ENCODE measurements around the gene TIAM2. TPM values are rescaled to one million over a fixed set of nuclear protein-coding genes. Genes with fewer than 3 reads are reported as not detected.
"Not testable (repeated sequence)": the region's sequence is repeated elsewhere in the genome, so short reads cannot be mapped to it uniquely, and the experiment has no call there.

Gene TIAM2
- 3.9 TPM in 2 replicates for total RNA-seq (2014; rRNA removed; shearing (Covaris generic))
- 3.5 TPM in 2 replicates for polyA plus RNA-seq (2015; cell fraction: cytosol; rRNA removed)
- polyA plus RNA-seq (2015; cell fraction: nucleus; rRNA removed), result 7.6 and 8.2 TPM in 2 replicates

DNA sequence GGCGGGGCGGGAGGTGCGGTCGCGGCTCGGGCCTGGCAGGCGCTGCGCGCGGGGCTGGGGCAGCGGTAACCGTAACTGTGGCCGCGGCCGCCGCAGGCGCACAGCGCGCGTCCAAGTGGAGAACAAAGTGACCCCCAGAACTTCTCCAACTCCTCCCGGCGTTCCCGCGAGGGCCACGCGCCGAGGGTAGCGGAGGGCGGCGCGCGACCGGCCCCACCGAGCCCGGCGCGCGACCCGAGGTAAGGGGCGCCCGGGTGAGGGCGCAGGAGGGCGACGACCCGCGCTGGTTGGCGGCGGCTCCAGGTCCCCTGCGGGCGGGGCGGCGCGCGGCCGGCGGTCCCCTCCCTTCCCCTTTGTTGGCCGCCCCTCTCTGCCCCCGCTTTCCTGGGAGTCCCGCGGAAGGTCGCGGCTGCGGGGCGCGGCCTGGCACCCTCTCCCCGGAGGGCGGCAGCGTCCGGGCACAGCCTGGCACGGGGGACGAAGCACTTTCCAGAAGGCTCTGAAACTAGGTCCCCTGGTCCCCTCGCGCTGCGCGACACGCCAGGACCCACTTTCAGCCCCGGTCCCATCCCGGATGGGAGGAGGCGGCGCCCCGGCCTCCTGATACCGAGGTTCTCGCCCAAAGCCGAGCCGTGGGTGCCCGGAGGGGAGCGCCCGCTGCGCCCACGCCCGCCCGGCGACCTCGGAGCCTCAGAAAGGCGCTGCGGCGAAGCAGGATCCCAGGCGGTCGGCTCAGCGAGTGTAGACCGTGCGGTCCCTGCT, at the start of gene TIAM2:
Gene TIAM2 (plus strand): TSS at position 62 of the 762 bp plus-strand sequence. CDS start 133,909 bp downstream, outside the sequence.
- DNase-seq (ENCODE audit: low read depth, low spot score), result no peak
- in situ Hi-C loops (cut with HindIII; ENCODE audit: low pct_unique_long_range_greater_than_20kb, low sequenced_read_pairs), result no loop called here

DNA sequence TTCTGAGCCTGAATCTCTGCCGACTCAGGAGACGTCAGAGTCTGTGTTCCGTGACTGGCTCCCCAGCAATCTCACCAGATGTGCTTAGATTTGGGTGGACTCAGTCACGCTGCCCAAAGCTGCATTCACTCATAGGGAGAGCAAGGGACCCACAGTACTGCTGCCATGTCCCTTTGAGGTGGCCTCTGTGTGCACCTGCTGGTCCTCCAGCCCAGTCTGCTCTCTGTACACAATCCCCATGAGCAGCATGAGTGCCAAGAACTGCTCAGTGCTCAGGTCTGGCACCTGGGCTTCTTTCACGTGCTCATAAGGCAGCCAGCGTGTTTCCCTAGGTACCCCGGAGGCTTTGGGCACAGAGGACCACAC, 44.2 kb upstream of the TIAM2 start:
- no peak for DNase-seq (ENCODE audit: low read depth, low spot score)
- in situ Hi-C loops (cut with HindIII; ENCODE audit: low pct_unique_long_range_greater_than_20kb, low sequenced_read_pairs), result no loop called here

DNA sequence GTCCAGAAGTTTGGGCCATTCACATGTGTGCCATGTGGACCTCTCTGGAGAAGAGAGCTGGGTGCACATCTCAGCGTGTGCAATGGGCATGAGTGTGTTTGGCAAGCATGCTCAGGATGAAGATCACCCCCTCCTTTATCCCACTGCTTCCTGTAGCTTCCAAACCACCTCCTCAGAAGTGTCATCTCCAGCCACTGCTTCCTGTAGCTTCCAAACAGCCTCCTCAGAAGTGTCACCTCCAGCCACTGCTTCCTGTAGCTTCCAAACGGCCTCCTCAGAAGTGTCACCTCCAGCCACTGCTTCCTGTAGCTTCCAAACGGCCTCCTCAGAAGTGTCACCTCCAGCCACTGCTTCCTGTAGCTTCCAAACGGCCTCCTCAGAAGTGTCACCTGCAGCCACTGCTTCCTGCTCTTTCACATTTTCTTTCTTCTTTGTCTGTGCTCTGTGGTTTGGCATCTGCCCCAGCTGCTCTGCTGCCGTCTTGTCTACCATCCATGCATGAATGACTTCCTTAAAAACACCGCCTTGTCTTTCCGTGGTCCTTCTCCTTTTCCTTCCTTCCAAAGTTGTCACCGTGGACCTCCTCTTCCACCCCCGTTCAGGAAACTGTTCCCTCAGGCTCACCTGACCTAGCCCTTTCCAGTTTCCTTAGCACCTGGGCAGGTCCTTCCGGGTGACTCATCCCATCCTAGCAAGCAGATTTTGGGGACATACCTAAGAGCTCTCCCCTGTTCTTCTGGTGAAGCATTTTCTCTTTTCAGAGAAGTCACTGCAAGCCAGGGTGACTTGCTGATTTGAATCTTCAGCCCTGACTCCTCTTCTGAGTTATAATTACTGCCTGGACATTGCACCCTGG, 43.5 kb upstream of the TIAM2 start:
- in situ Hi-C loops (cut with HindIII; ENCODE audit: low pct_unique_long_range_greater_than_20kb, low sequenced_read_pairs), result no loop called here
- DNase-seq (ENCODE audit: low read depth, low spot score), result no peak

DNA sequence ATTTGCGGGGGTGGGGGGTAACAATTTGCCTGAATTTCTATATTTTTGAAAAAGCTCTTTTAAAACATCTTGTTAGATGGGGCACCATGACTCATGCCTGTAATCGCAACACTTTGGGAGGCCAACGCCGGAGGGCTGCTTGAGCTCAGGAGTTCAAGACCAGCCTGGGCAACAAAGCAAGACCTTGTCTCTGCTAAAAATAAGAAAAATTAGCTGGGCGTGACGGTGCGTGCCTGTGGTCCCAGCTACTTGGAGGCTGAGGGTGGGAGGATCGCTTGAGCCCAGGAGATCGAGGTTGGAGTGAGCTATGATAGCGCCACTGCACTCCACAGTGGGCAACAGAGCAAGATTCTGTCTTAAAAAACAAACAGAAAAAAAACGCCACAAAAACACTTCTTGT, 41.5 kb upstream of the TIAM2 start:
- in situ Hi-C loops (cut with HindIII; ENCODE audit: low pct_unique_long_range_greater_than_20kb, low sequenced_read_pairs), result no loop called here
- no peak for DNase-seq (ENCODE audit: low read depth, low spot score)

DNA sequence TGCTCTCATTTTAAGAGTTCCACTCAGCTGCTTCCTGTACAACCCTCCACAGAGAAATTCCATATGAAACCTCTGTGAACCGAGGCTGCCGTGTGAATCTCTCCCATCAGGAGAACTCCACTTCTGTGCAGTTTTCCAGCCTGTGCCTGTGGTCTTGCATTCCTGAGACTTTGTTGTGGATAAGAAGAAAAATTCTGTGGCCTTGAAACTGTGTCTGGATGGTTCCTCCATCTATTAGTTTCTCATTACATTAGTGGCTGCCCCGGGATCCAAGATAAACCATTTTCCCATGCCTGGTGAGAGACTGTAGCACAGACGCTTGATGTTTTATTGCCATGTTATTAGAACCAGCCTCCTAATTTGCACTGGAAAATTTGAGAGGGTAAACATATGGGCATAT, 40.8 kb upstream of the TIAM2 start:
- DNase-seq (ENCODE audit: low read depth, low spot score), result no peak
- in situ Hi-C loops (cut with HindIII; ENCODE audit: low pct_unique_long_range_greater_than_20kb, low sequenced_read_pairs), result no loop called here

DNA sequence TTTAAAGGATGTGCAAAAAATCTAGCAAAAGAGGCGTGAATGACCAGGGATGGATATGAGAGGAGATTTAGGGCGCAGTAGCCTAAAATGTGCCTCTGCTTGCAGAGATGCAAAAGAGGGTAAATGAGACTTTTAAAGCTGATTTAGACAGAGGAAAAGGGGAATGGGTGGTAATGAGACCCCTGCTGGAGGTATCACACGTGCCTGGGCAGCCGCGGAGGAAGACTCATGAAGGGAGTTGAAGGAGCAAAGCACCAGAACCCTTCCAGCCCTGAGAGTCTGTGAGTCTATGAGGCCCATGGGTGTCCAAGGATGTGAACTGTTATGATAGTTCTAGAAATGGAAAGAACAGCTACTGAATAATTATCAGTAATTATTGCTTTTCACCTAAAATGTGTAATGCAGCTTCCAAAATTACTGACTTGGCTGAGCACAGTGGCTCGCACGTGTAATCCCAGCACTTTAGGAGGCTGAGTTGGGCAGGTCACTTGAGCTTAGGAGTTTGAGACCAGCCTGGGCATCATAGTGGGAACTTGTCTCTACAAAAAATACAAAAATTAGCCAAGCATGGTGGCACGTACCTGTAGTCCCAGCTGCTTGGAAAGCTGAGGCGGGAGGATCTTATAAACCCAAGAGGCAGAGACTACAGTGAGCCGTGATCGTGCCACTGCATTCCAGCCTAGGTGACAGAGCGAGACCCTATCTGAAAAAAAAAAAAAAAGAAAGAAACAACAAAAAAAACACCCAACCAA, 38.2 kb upstream of the TIAM2 start:
- in situ Hi-C loops (cut with HindIII; ENCODE audit: low pct_unique_long_range_greater_than_20kb, low sequenced_read_pairs), result no loop called here
- no peak for DNase-seq (ENCODE audit: low read depth, low spot score)

DNA sequence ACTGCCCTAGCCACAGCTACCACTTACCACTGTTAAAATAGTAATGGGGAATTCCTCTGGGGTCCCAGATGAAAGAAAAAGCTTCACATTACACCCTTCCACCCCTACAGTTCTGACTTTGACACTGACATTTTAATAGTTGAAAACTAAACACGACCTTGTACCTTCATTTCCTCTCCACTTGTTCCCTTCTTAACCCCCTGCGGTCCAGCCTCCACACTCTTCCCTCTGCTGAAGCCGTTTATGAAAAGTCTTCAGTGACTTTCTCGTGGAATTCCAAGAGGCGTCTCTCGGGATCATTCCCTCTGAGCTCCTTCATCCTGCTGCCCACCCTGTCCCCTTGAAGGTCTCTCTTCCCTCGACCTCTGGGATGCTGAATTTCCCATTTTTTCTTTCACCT, 36.6 kb upstream of the TIAM2 start:
- DNase-seq (ENCODE audit: low read depth, low spot score), result no peak
- in situ Hi-C loops (cut with HindIII; ENCODE audit: low pct_unique_long_range_greater_than_20kb, low sequenced_read_pairs), result no loop called here

DNA sequence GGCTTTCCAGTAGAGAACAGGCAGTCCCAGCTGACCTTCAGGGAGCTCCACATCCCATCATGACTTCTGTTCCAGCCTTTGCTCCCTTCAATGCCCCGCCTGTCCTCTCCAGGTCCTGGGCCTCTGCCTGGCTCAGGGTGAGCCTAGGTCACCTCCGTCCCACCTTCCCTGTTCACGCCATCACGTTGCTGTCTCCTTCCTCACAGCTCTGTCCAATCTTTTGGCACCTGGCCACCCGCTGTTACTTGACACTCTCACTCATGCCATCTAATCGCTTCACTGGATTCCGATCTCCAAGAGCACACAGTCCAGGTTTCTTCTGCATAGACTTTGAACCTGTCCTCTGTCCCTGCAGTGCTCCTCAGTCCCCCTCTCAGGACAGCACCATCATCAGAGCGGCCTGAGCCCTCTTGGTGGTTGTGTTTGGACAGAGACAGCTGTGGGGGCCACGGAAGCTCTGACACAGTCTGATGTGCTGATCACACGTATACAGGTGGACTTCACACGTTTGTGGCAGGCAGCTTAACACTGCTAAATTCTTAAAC, 34.7 kb upstream of the TIAM2 start:
- DNase-seq (ENCODE audit: low read depth, low spot score), result no peak
- in situ Hi-C loops (cut with HindIII; ENCODE audit: low pct_unique_long_range_greater_than_20kb, low sequenced_read_pairs), result no loop called here

DNA sequence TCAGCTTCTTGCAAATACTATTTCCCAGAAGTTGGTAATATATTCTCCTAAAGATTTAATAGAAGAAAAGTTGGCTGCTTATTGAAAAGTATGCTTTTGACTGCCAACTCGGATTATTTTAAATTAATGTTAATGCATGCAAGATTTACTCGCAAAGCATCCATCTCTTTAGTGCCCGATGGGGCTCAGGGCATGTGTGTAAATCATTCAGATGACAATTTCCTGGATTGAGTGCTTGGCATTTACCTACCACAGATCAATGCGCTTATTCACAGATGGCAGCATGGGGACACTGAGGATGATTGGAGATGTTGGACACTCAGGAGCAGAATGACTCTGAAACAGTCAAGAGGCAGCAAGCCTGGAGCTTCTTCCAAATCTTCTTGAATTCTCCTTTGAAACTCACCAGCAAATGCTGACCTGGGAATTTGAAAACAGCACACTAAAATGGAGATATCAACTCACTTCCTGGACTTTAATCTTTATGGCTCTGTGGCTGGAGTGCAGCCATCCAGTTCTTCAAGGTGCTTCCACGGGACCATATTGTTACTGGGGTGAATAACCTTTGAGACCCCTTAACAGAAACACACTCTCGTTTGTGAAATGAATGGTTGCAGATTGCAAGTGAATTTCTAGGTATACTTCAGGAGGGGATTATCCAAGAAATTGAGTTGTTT, 34.1 kb upstream of the TIAM2 start:
- no peak for DNase-seq (ENCODE audit: low read depth, low spot score)
- in situ Hi-C loops (cut with HindIII; ENCODE audit: low pct_unique_long_range_greater_than_20kb, low sequenced_read_pairs), result no loop called here

DNA sequence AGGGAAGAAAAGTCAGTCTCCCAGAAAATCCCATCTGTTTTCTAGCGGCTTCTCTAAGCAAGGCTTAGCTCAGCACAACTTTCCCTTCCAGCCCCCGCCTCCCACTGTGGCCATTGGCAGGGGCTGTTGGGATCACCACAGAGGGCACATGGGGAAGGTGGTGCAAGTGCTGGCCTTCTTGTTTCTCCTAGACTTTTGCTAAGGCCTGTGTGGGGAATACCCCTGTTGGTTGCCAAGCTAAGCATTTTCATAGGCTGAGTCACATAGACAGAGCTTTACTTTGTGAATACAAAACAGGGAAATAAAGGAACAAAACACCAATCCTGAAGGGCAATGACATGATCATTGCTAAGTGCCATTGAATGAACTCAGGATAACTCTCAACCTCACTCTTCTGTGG, 32.4 kb upstream of the TIAM2 start:
- no peak for DNase-seq (ENCODE audit: low read depth, low spot score)
- in situ Hi-C loops (cut with HindIII; ENCODE audit: low pct_unique_long_range_greater_than_20kb, low sequenced_read_pairs), result no loop called here

DNA sequence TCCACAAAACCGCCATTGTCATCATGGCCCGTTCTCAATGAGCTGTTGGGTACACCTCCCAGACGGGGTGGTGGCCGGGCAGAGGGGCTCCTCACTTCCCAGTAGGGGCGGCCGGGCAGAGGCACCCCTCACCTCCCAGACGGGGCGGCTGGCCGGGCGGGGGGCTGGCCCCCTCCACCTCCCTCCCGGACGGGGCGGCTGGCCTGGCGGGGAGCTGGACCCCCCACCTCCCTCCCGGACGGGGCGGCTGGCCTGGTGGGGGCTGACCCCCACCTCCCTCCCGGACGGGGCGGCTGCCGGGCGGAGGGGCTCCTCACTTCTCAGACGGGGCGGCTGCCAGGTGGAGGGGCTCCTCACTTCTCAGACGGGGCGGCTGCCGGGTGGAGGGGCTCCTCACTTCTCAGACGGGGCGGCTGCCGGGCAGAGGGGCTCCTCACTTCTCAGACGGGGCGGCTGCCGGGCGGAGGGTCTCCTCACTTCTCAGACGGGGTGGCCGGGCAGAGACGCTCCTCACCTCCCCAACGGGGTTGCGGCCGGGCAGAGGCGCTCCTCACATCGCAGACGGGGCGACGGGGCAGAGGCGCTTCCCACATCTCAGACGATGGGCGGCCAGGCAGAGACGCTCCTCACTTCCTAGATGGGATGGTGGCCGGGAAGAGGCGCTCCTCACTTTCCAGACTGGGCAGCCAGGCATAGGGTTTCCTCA, 28.9 kb upstream of the TIAM2 start:
- in situ Hi-C loops (cut with HindIII; ENCODE audit: low pct_unique_long_range_greater_than_20kb, low sequenced_read_pairs); DNase-seq (ENCODE audit: low read depth, low spot score): not testable (repeated sequence)

DNA sequence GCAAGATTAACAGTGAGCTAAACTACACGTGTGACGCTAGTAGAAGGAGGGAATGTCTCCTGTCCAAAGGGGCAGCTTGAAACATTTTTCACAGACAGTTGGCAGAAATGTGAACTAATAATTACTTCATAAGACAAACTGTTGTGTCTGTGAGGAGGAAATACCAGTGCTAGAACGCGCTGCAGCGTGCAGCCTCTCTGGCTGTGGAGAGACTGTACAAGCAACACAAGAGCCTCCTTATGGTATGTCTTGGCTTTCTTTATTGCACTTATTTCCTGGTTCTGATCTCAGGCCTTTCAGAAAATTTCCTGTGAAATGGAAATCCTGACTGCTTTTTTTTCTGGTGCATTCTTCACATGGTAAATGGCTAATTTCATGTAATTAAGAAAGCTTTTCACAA, 25.3 kb upstream of the TIAM2 start:
- no peak for DNase-seq (ENCODE audit: low read depth, low spot score)
- in situ Hi-C loops (cut with HindIII; ENCODE audit: low pct_unique_long_range_greater_than_20kb, low sequenced_read_pairs), result no loop called here

DNA sequence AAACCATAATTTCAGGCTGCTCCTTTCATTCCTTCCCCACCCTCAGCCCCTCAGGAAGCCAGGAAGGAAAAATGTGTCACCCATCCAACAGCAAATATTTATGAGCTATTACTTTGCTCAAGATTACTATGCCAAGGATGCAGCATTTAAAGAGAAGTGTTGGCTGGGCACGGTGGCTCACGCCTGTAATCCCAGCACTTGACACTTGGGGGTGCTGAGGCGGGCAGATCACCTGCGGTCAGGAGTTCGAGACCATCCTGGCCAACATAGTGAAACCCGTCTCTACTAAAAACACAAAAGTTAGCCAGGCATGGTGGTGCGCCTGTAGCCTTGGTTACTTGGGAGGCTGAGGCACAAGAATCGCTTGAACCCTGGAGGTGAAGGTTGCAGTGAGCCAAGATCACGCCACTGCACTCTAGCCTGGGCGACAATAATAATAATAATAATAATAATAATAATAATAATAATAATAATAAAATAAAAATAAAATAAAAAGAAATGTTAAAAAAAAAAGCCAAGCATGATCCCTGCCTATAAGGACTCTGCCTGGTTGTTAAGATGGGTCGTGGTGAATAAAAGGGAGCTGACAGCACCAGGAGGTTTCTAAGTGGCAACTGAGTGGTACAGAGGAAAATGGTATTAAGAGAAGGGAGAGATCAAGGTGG, 20.5 kb upstream of the TIAM2 start:
- no peak for DNase-seq (ENCODE audit: low read depth, low spot score)
- in situ Hi-C loops (cut with HindIII; ENCODE audit: low pct_unique_long_range_greater_than_20kb, low sequenced_read_pairs), result no loop called here

DNA sequence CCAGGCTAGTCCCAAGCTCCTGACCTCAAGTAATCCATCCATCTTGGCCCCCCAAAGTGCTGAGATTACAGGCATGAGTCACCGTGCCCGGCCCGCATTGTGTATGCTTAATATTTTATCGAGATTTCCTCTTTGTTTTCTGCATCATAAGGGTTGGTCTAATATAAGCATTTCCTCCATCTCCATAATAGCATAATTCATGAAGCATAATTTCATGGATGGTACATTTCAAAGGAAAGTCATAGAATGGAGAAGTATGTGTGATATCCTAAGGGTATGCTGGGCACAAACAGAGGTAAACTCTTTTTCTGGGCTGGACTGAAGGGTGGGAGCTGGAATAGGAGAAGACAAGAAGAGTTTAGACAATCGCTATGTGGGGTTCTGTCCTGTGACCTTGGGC, 17.5 kb upstream of the TIAM2 start:
- DNase-seq (ENCODE audit: low read depth, low spot score), result no peak
- in situ Hi-C loops (cut with HindIII; ENCODE audit: low pct_unique_long_range_greater_than_20kb, low sequenced_read_pairs), result no loop called here

DNA sequence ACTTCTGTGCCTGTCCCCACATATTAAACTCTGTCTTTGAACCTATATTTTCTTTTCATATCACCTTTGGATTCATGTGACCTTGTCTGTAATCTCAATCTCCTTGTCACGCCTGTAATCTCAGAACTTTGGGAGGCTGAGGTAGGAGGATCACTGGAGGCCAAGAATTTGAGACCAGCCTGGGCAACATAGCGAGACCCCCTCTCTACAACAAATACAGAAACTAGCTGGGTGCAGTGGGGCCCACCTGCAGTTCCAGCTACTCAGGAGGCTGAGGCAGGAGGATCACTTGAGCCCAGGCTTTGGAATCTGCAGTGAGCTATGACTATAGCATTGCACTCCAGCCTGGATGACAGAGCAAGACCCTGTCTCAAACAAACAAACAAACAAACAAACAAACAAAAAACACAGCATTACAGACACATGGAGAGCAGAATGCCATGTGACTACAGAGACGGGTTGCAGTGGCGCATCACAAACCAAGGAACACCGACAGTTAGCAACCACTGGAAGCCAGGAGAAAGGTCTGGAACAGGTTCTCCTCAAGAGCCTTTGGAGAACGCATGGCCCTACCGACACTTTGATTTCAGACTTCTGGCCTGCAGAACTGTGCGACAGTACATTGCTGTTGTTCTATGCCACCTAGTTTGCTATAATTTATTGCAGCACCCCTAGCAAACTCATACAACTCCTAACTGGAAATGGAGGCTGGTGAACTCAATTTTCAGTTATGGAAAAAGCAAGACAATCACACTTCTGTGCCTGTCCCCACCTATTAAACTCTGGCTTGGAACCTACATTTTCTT, 14.6 kb upstream of the TIAM2 start:
- DNase-seq (ENCODE audit: low read depth, low spot score), result no peak
- in situ Hi-C loops (cut with HindIII; ENCODE audit: low pct_unique_long_range_greater_than_20kb, low sequenced_read_pairs), result no loop called here

Measured in SK-MEL-5 (cell line).